SK-MEL-5 (cell line): Measurements from ENCODE around the gene PDGFA. TPM values are rescaled to one million over a fixed set of nuclear protein-coding genes. Genes with fewer than 3 reads are reported as not detected.

Experiments used
- DNase-seq: peaks from one replicate; pipeline ENCODE4 v3.0.0-alpha.2; 2016; ENCODE audit warnings: low read depth, low spot score
- in situ Hi-C: cut with HindIII; loops from 2 replicates; pipeline ENCODE4 v1.10.0; 2016; ENCODE audit warnings: low sequenced_read_pairs, high pct_unique_total_duplicates, low pct_unique_long_range_greater_than_20kb
- total RNA-seq: library from RNA; depleted of rRNA; stranded (reverse); fragments of >200 nt; shearing (Covaris generic); gene quantifications from 2 replicates; pipeline ENCODE4 v1.2.3, GENCODE V29; 2014

The PDGFA gene
- total RNA-seq, 1 experiment from 2014 or later, result 2.9 TPM

DNA sequence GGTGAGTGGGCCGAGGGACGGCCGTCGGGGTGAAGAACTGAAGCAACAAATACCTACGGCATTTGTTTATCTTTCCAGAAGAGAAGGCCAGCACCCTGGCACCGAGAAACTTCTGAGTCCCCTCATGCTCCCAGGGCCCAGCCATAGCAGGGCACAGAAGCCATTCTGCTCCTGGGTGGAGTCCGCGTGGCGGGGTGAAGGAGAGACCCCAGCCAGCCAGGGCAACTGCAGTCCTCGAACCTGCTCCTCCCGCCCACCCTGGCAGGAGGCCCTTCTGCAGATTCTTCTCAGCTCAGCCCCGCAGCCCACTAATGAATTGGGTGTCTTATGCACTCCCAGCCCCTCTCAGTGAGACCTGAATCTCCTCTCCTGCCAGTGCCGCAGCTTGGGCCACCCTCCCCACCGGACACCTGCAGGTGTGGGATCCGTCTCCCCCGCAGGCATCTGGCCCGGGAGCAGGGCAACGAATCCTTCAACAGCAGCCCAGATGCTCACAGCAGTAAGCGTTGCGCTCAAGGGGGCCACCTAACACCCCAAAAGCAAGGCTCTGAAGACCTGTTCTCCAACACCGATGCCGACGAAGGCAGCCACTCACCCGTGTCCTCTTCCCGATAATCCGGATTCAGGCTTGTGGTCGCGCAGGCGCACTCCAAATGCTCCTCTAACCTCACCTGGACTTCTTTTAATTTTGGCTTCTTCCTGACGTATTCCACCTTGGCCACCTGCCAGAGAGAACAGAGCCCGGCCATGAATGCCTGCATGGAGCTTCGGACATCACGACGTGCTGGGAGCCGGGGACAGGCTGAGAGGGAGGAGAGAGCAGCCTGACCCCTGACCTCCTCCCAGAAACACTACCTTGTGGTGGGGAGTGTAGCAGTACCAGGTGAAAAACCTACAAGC lies 18.9 kb downstream of the PDGFA start:
- DNase-seq, result no peak
- in situ Hi-C loops, result no loop called here

DNA sequence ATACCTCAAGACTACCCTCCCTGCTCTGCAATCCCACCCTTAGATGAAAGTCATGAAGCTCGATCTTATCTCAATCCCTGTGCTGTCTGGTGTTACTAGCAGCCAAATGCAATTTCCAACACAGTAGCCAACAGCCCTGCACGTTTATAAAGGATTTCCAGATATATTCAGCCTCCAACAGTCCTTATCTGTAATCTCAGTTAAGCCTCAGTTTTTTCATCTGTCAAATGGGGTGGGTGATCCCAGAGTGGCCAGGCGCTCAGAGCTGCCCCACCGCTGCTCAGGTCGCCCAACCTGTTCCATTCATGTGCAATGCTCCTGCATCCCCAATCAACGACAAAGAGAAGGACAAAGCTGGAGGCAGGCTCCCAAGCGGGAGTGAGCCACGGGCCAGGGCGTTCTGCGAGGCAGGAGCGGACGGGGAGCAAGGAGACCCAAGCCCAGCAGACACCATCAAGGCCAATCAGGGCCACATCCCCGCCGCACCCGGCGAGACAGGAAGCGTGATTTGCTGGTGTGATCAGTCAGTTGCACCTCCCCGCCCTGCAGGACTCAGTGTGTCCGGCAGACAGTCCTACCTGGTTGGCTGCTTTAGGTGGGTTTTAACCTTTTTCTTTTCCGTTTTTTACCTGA lies 19.7 kb downstream of the PDGFA start:
- in situ Hi-C loops, result no loop called here

GRCh38 chr7:498678-499641 lies 20.7 kb downstream of the PDGFA start:
- no peak for DNase-seq
- in situ Hi-C loops, result no loop called here

More for the DNA sequence above, 19.7 kb downstream of the PDGFA start:
- DNase-seq, result no peak

GRCh38 chr7:497946-498655 lies 21.5 kb downstream of the PDGFA start:
- peak; percentile 25 for DNase-seq
- in situ Hi-C loops, result no loop called here

GRCh38 chr7:497346-497745 lies 22.3 kb downstream of the PDGFA start:
- in situ Hi-C loops, result no loop called here
- DNase-seq, result no peak

DNA sequence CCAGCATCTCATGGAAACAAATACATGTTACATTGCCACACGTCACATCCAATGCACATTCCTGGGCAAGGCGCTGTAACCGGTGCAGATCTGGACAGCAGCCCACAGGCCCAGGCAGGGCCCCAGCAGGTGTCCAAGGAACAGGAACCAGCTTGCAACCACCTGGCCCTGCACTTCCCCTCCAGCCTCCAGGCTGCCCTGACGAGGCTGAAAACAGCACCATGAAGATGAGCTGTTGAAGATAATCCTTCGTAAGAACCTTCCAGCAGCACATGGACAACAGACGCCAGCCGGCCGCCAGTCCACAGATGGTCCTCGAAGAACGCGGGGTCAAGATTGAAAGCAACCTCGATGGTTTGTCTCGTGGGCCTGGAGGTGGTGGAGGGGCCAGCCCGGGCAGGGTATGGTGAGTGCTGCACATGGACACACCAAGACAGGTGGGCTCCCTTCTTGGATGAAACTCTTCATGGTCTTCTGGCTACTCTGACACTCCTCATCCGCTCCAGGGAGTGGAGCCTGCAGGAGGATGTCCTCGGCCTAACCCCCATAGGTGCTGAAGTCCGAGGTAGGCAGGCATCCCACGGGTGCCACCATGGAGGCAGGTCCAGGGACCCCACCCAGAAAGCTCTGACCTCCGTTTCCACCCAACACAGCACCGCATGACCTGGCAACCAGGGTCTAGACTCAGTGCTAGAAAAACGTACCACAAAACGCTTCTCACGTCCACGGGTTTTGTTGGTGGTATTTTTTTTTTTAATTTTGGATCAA lies 22.9 kb downstream of the PDGFA start:
- no peak for DNase-seq
- in situ Hi-C loops, result no loop called here

DNA sequence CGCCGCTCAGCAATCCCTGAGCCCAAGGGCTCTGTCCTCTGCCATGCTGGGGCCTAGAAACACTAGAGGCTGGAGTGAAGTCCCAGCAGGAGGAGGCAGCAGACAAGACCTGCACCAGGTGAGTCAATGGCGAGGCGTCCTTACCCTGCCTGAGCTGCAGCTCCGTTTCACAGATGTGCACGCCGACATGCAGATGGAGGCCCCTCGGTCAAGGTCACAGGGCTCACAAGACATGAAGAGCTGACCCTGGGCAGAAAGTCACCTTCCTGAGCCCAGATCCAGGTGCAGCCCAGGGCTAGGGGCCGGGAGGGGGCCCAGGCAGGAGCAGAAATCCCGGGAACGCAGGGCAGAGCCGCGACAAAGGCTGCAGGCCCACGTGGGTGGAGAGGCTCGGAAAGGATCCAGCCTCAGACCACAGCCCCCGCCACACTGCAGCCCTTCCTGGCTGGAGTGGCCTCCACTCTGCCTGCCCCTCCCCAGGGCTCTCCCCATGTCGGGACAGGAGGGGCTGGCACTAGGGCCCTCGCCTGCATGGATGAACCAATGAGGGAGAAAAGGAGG lies 23.8 kb downstream of the PDGFA start:
- no peak for DNase-seq
- in situ Hi-C loops, result no loop called here

GRCh38 chr7:495326-495725 lies 24.3 kb downstream of the PDGFA start:
- in situ Hi-C loops, result no loop called here

GRCh38 chr7:494906-495305 lies 24.7 kb downstream of the PDGFA start:
- in situ Hi-C loops, result no loop called here
- no peak for DNase-seq

More at GRCh38 chr7:495326-495725, 24.3 kb downstream of the PDGFA start:
- DNase-seq, result no peak

DNA sequence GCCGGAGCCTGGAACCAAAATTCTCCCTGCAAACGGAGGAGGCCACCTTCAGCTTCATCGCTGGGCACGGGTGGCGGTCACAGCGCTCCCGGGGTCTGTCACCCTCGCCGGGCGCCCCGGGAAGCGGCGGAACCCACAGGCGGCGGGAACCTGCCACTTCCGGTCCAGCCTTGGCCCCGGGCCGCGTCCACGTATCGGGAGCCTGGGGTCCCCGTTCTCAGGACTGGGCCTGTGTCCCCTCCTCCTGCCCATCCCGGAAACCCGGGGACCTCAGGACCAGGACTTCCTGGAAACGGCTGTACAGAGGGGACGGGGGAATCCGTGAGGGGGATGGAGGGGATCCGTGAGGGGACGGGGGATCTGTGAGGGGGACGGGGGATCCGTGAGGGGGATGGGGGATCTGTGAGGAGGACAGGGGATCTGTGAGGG lies 25.4 kb downstream of the PDGFA start:
- in situ Hi-C loops, result no loop called here

DNA sequence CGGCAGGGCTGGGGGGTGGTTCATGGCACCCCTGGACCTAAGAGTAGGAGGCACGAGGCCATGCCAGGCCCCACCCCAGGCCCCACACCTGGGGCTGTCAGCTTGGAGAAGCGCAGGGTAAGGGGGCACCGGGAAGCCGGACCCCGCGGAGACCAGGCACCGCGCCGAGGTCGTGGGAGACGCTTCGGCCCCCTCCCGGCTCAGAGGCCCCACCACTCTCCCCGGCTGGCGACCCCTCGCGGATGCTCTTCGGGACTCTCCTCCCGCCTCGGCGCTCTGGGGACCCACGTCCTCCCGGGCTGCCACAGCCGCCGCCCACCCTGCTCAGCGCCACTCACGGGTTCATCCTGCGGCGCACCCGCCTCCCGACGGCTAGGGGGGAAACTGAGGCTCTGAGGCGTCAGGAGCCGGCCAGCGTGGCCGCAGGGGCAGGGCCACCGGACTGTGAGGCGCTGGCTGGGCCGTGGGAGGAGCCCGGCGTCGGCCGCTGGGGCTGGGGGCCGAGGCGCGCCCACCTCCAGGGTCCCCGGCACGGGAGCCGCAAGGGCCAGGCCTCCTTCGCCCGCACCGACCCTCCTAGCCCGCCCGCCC lies 25.9 kb downstream of the PDGFA start:
- in situ Hi-C loops, result no loop called here

More for the DNA sequence above, 25.4 kb downstream of the PDGFA start:
- DNase-seq, result no peak

GRCh38 chr7:492714-493065 lies 27.0 kb downstream of the PDGFA start:
- in situ Hi-C loops, result no loop called here
- DNase-seq, result no peak

More for the DNA sequence above, 25.9 kb downstream of the PDGFA start:
- DNase-seq, result no peak

- in situ Hi-C loops, result no loop called here
Measured at GRCh38 chr7:491958-492713, 27.5 kb downstream of the PDGFA start.

DNA sequence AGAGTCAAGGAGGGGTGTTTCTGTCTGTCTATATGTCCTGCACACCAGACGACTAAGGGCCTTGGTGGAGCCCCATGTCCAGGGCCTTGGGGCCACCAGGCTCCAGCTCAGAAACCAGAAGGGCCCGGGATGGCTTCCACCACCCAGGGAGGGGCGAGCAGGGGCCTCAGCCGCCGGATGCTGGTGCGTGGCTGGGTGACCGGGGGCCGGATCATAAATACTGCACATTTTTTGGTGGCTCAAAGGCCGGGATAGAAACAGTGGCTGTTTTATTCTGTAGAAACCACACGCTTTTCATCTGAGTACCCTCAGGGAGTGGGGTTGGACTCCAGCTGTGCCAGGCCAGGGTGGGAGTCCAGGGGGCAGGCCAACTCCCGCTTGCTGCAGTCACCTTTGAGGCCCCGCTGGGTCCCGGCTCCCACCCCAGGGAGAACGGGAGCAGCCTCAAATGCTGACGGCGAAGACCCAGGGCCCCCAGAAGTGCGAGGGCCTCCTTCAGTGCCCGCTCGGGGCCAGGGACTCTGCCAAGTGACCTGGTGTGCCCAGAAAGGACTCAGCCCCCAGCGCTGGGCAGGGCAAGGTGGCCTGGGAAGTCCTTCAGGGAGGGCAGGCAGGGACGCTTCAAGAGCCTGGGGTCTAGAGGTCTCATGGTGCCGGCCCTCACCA lies 28.2 kb downstream of the PDGFA start:
- in situ Hi-C loops, result no loop called here
- peak; percentile 40 for DNase-seq

More at GRCh38 chr7:491958-492713, 27.5 kb downstream of the PDGFA start:
- DNase-seq, result no peak
